Tibial nerve (tissue), 4 donors: Measurements from ENCODE around the gene UBL4A. TPM values are rescaled to one million over a fixed set of nuclear protein-coding genes. Genes with fewer than 3 reads are reported as not detected.

Experiments used
- DNase-seq, 2 donors: peaks; one replicate each; pipeline ENCODE4 v3.0.0-alpha.2; 2019; ENCODE audit warnings: low spot score in 2 of 2
- H3K27ac ChIP-seq, 4 donors: fragments of 200-600 bp; sonication (generic) in 3 of 4; one replicate each; pipeline ENCODE4 v1.5.1; 2017 to 2019; ENCODE audit warnings: mild to moderate bottlenecking in 1 of 4
- H3K27me3 ChIP-seq, 2 donors: fragments of 200-600 bp; sonication (generic) in 1 of 2; one replicate each; pipeline versions ENCODE4 v1.5.1 to v1.6.0; 2017 to 2019
- H3K36me3 ChIP-seq, 3 donors: fragments of 200-600 bp; sonication (generic); one replicate each; pipeline ENCODE4 v1.5.1; 2018 to 2019
- H3K4me1 ChIP-seq, 4 donors: fragments of 200-600 bp; sonication (generic) in 3 of 4; one replicate each; pipeline ENCODE4 v1.5.1; 2017 to 2019
- H3K4me3 ChIP-seq, 4 donors: fragments of 200-600 bp; sonication (generic) in 3 of 4; one replicate each; pipeline ENCODE4 v1.5.1; 2017 to 2019; ENCODE audit warnings: mild to moderate bottlenecking in 1 of 4, moderate library complexity in 1 of 4
- H3K9me3 ChIP-seq, 4 donors: fragments of 200-600 bp; sonication (generic) in 3 of 4; one replicate each; pipeline ENCODE4 v1.5.1; 2017 to 2019
- EP300 ChIP-seq, 2 donors: sonication (generic); formaldehyde crosslinking; IDR thresholded peaks; one replicate each; pipeline ENCODE4 v1.6.1; 2017; ENCODE audit warnings: antibody characterized with exemption in 2 of 2, mild to moderate bottlenecking in 1 of 2
- POLR2A ChIP-seq, 2 donors: fragments of 450-650 bp; IDR thresholded peaks; one replicate each; pipeline ENCODE4 v1.6.1; 2017; ENCODE audit warnings: antibody characterized with exemption in 2 of 2, mild to moderate bottlenecking in 2 of 2, moderate library complexity in 2 of 2
- WGBS, 2 donors: methylation state at CpG; one replicate each; pipeline ENCODE4 v1.1.5; 2018; 5-methylcytosine and 5-hydroxymethylcytosine counted together
- total RNA-seq, 4 donors: library from RNA; depleted of rRNA; stranded (reverse); fragments of >200 nt; gene quantifications; one replicate each; pipeline ENCODE4 v1.1.0, GENCODE V29; 2016
- TF ChIP-seq, protein P1 (sequence below), 5 experiments: fragments of 200-600 bp in 3 of 5; fragments of 450-650 bp in 2 of 5; sonication (generic) in 3 of 5; IDR thresholded peaks; one replicate each; pipeline ENCODE4 v1.5.1; 2016 to 2019; ENCODE audit warnings: antibody characterized with exemption in 5 of 5, mild to moderate bottlenecking in 3 of 5, moderate library complexity in 2 of 5

The UBL4A gene
- total RNA-seq, 4 donors from 2014 or later, result 39.0 to 58.5 (median 43.4) TPM

DNA sequence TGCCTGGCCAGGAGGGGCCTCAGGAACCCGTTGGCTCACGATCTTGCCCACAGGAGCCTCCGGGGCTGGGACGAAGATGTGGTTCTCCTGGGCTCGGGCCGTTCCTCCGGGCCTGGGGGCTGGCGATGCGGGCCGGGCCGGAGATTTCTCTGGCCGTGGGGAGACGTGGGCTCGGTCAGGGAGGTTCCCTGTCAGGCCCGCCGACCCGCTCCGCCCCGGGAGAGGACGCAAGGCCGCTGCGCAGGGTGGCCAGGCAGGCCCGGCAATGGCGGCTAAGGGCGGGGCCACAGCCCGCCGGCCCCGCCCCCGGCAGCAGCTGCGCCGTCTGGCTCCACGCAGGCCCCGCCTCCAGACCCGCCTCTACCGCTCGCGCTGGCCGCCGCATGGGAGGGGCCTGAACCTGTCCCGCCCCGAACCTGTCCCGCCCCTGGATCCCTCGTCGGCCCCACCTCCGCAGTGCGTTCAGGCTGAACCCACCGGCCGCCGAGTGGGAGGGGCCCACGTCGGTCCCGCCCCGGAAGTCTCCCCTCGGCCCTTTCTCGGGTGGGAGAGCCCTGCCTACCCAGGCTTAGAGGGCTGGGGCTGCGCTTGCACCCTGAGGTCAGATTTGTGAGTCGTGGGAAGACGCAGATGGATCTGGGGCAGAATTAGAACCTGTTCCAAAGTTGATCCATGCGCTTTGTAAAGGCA is 29.7 kb upstream of the UBL4A start, which contains the start of gene FAM3A:
Gene FAM3A, minus strand, starts transcription at position 267 of the 690 bp plus-strand sequence. CDS start 460 bp downstream, outside the sequence.
- peak; percentile 77 to 87 for DNase-seq
- 34% methylated on average over 37 of the region's 59 CpGs; no CpG with 5 or more reads in 1 of the 2 donors for WGBS, 2 donors
- H3K27ac ChIP-seq, result peak within 1 kb of the TSS; percentile 86 to 96 (median 89)
- H3K9me3 ChIP-seq, result no peaks in the 10 kb centered on the region
- peak within 1 kb of the TSS; percentile 55 to 81 (median 58) for H3K4me3 ChIP-seq
- TF ChIP-seq, protein P1, sequence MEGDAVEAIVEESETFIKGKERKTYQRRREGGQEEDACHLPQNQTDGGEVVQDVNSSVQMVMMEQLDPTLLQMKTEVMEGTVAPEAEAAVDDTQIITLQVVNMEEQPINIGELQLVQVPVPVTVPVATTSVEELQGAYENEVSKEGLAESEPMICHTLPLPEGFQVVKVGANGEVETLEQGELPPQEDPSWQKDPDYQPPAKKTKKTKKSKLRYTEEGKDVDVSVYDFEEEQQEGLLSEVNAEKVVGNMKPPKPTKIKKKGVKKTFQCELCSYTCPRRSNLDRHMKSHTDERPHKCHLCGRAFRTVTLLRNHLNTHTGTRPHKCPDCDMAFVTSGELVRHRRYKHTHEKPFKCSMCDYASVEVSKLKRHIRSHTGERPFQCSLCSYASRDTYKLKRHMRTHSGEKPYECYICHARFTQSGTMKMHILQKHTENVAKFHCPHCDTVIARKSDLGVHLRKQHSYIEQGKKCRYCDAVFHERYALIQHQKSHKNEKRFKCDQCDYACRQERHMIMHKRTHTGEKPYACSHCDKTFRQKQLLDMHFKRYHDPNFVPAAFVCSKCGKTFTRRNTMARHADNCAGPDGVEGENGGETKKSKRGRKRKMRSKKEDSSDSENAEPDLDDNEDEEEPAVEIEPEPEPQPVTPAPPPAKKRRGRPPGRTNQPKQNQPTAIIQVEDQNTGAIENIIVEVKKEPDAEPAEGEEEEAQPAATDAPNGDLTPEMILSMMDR (IDR thresholded peaks at IDR 0.05), result peak in 1 of 5 experiments; percentile 11
- TF ChIP-seq EP300 (IDR thresholded peaks at IDR 0.05) (peak in 1 of 2 donors; percentile 95), POLR2A (IDR thresholded peaks at IDR 0.05) (peak; percentile 62 to 87)
- peaks cover 0 to 21% (median 5%) of the 10 kb centered on the region in 4 donors for H3K4me1 ChIP-seq
- no peaks in the 10 kb centered on the region for H3K27me3 ChIP-seq
- no peaks in the 10 kb centered on the region for H3K36me3 ChIP-seq

DNA sequence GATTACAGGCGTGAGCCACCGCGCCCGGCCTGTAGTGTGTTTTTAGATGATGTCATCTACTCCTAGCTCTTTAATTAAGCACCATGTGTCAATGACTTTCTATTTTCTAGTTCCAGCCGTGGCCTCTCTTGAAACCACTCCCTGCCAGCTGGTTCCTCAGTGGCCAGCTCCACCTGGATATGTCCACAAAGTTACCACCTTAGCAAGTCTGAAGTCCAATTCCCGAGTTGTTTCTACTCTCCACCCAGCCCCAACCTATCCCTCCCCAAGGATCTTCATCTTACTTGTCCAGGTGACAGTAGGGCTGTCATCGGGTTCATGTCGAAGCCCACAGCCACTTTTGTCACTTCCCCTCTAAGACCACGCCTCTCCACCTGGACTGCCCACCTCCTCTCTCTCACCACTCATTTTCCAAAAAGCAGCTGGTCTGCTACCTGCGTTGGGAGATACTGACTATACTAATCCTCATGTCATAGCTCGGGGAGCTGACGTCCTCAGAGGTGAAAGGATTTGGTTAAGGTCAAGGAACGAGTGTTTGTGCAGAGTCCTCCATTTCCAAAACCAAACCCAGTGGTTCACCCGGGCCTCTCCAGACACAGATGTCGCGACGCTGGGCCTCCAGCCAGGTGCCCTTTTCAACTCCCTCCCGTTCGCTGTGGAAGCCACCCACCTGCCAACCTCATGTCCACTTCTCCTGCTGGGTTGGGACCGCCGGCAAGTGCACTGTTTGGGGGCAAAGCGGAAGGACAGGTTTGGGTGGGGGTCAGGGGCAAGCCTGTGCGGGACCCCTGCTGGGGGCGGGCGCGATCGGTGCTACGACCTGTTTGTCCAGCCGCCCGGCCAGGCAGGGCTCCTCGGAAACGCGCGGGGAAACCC is 28.9 kb upstream of the UBL4A start:
- H3K27ac ChIP-seq, result peak overlapping the region; percentile 86 to 96 (median 89)

DNA sequence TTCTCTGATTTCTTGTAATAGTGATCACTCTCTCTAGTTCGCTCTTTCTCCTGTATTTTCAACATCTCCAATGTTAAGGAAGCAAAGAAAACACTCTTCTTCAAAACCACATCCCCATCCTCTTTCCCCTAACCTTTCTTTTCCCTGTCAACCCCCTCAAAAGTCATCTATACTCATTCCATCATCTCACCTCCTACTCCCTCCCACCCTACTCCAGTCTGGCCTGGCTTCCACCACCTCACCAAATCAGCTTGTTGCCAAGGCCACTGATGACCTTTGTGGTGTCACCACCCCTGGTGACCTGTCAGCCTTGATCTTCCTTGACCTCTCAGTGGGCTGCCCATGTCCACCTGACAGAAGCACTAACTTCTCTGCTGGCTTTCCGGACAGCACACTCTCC is 27.3 kb upstream of the UBL4A start:
- 84 to 91% methylated on average over 2 of the region's 2 CpGs for WGBS, 2 donors
- TF ChIP-seq POLR2A (IDR thresholded peaks at IDR 0.05) (no peak), EP300 (IDR thresholded peaks at IDR 0.05) (no peak)
- TF ChIP-seq, protein P1 (IDR thresholded peaks at IDR 0.05), result no peak
- H3K36me3 ChIP-seq, result peaks cover 0 to 15% (median 0%) of the 10 kb centered on the region in 3 donors
- H3K27me3 ChIP-seq, result no peaks in the 10 kb centered on the region
- no peak overlapping the region for H3K4me3 ChIP-seq
- no peaks in the 10 kb centered on the region for H3K9me3 ChIP-seq
- DNase-seq, result no peak
- H3K4me1 ChIP-seq, result peaks cover 0 to 21% (median 5%) of the 10 kb centered on the region in 4 donors
- H3K27ac ChIP-seq, result no peak overlapping the region

More for the DNA sequence above, 28.9 kb upstream of the UBL4A start:
- Histone ChIP-seq H3K4me3 (peak overlapping the region; percentile 55 to 81 (median 58)), H3K36me3 (no peaks in the 10 kb centered on the region), H3K4me1 (peaks cover 0 to 21% (median 5%) of the 10 kb centered on the region in 4 donors), H3K9me3 (no peaks in the 10 kb centered on the region), H3K27me3 (no peaks in the 10 kb centered on the region)
- TF ChIP-seq EP300 (IDR thresholded peaks at IDR 0.05), result no peak
- no peak for TF ChIP-seq POLR2A (IDR thresholded peaks at IDR 0.05)
- TF ChIP-seq, protein P1 (IDR thresholded peaks at IDR 0.05), result no peak
- 47 to 52% methylated on average over 12 to 34 of the region's 34 CpGs for WGBS, 2 donors
- no peak for DNase-seq

DNA sequence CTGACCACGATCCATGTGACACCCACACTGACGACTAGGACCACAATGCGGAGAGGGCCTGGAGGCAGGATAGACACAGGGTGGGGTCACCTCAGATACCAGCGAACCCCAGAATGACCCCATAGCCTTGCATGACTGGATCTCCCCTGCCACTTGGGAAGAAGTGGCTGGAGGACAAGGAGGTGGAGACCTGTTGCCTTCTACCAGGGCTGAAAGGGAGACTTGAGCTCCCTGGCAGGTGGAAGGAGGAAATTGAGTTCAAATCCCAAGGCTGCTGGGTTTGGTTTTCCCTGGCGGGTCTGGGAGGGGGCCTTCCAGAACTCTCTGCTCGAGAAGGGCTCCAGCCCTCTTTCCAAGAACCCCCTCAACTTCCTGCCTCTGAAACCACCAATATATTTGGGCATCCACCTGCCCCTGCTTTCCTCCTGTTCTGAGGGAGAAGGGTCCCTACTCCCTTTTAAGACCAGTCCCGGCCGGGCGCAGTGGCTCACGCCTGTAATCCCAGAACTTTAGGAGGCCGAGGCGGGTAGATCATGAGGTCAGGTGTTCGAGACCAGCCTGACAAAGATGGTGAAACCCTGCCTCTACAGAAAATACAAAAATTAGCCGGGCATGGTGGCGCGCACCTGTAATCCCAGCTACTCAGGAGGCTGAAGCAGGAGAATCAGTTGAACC is 26.6 kb upstream of the UBL4A start:
- peaks cover 0 to 19% (median 4%) of the 10 kb centered on the region in 4 donors for H3K4me1 ChIP-seq

More for the DNA sequence above, 26.6 kb upstream of the UBL4A start:
- no peaks in the 10 kb centered on the region for H3K9me3 ChIP-seq
- TF ChIP-seq POLR2A (IDR thresholded peaks at IDR 0.05) (no peak), EP300 (IDR thresholded peaks at IDR 0.05) (no peak)
- TF ChIP-seq, protein P1 (IDR thresholded peaks at IDR 0.05), result no peak
- no peaks in the 10 kb centered on the region for H3K27me3 ChIP-seq
- 89 to 90% methylated on average over 16 of the region's 16 CpGs for WGBS, 2 donors
- no peak overlapping the region for H3K27ac ChIP-seq
- DNase-seq, result no peak
- peaks cover 0 to 22% (median 0%) of the 10 kb centered on the region in 3 donors for H3K36me3 ChIP-seq
- H3K4me3 ChIP-seq, result no peak overlapping the region
